ENCODE results near the gene HS1BP3. TPM values are rescaled to one million over a fixed set of nuclear protein-coding genes. Genes with fewer than 3 reads are reported as not detected.
A peak's percentile ranks its signal among the peaks of the same experiment; 100 is the strongest.

Gene HS1BP3
- total and polyA plus RNA-seq, 2 donors (not counting 3 experiments of a cell fraction or from before 2014, with no cell fraction given) = 27.4 to 33.1 TPM

- Histone ChIP-seq H4K20me1 (replicated peaks; ENCODE audit: control insufficient read depth, extremely low read depth, insufficient read depth, low read length) (no peaks in the 10 kb centered on the region), H3K4me3 (replicated peaks in 1 of 3; ENCODE audit: insufficient read depth in 1 of 3, low read depth in 1 of 3, low read length in 3 of 3) (no peak overlapping the region), H3K9me3 (replicated peaks; ENCODE audit: control insufficient read depth, insufficient read depth, low read length) (no peaks in the 10 kb centered on the region), H3K27me3 (ENCODE audit: control insufficient read depth in 2 of 2, insufficient read depth in 2 of 2, low read length in 2 of 2) (no peaks in the 10 kb centered on the region), H2AFZ (ENCODE audit: low read depth, low read length) (peak overlapping the region; percentile 30), H3K4me1 (ENCODE audit: control insufficient read depth, extremely low read depth, insufficient read depth, low read length) (peaks cover 43% of the 10 kb centered on the region), H3K36me3 (ENCODE audit: control insufficient read depth in 2 of 2, extremely low read depth in 1 of 2, insufficient read depth in 2 of 2, low read length in 2 of 2) (no peaks in the 10 kb centered on the region), H3K4me2 (ENCODE audit: insufficient read depth, low read length) (no peak overlapping the region), H3K79me2 (ENCODE audit: control insufficient read depth, insufficient read depth, low read length) (no peaks in the 10 kb centered on the region), H3K9ac (replicated peaks; ENCODE audit: extremely low read depth, insufficient read depth, low read length) (peak overlapping the region; percentile 35), H3K9me1 (replicated peaks; ENCODE audit: control insufficient read depth, extremely low read depth, insufficient read depth, low read length) (no peaks in the 10 kb centered on the region), H3K27ac (ENCODE audit: insufficient read depth, low read depth, low read length) (peak overlapping the region; percentile 67)
- FAIRE-seq = peak; percentile 83
- ChIA-PET CTCF (no interaction called here), POLR2A (no interaction called here)
- no TSS peak for BruUV-seq (replicated peaks)
- TF ChIP-seq JUN (IDR thresholded peaks at IDR 0.05; ENCODE audit: borderline replicate concordance, insufficient read depth, insufficient read length, low read depth) = peak; percentile 65
- TF ChIP-seq FOS (IDR thresholded peaks at IDR 0.05; ENCODE audit: borderline replicate concordance, insufficient read depth, low read length) = peak; percentile 65
- TF ChIP-seq, protein P1, sequence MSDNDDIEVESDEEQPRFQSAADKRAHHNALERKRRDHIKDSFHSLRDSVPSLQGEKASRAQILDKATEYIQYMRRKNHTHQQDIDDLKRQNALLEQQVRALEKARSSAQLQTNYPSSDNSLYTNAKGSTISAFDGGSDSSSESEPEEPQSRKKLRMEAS (IDR thresholded peaks at IDR 0.05; ENCODE audit: insufficient read depth, insufficient read length) = no peak
- TF ChIP-seq GATA2 (IDR thresholded peaks at IDR 0.05; ENCODE audit: insufficient read depth, insufficient read length, low read depth, low read length) = no peak
- TF ChIP-seq POLR2AphosphoS5 (IDR thresholded peaks at IDR 0.05; ENCODE audit: insufficient read depth, low read depth, low read length) = peak; percentile 19
- no peak for TF ChIP-seq POLR2A (IDR thresholded peaks at IDR 0.05; ENCODE audit: low read depth, low read length)
- TF ChIP-seq EZH2 (IDR thresholded peaks at IDR 0.05; ENCODE audit: borderline replicate concordance, low read depth, low read length, severe bottlenecking) = no peak
- no peak for TF ChIP-seq MYC (IDR thresholded peaks at IDR 0.05; ENCODE audit: low read depth, low read length)
- TF ChIP-seq, protein P2, sequence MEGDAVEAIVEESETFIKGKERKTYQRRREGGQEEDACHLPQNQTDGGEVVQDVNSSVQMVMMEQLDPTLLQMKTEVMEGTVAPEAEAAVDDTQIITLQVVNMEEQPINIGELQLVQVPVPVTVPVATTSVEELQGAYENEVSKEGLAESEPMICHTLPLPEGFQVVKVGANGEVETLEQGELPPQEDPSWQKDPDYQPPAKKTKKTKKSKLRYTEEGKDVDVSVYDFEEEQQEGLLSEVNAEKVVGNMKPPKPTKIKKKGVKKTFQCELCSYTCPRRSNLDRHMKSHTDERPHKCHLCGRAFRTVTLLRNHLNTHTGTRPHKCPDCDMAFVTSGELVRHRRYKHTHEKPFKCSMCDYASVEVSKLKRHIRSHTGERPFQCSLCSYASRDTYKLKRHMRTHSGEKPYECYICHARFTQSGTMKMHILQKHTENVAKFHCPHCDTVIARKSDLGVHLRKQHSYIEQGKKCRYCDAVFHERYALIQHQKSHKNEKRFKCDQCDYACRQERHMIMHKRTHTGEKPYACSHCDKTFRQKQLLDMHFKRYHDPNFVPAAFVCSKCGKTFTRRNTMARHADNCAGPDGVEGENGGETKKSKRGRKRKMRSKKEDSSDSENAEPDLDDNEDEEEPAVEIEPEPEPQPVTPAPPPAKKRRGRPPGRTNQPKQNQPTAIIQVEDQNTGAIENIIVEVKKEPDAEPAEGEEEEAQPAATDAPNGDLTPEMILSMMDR (IDR thresholded peaks at IDR 0.05; ENCODE audit: extremely low read depth in 1 of 2, insufficient read depth in 1 of 2, low read depth in 1 of 2, low read length in 2 of 2) = no peak
- dilution Hi-C loops (cut with MboI; ENCODE audit: extremely low pct_ligation_motif_present, low sequenced_read_pairs) (no loop called here), intact Hi-C loops (cut with micrococcal nuclease) (no loop called here)
- DNase-seq (ENCODE audit: low read depth, low spot score) = peak; percentile 73
These were observed 57.5 kb downstream of the HS1BP3 start for GRCh38 chr2:20593072-20594034.
